Germinal center (tissue), 1 donor: ENCODE measurements around the gene RNASE13.
"Not testable (repeated sequence)": the region's sequence is repeated elsewhere in the genome, so short reads cannot be mapped to it uniquely, and the experiment has no call there.

ENCODE experiments used
- DNase-seq: peaks from one replicate; pipeline ENCODE4 v3.0.0; 2012; ENCODE audit warnings: mixed read lengths, low spot score

RNASE13 gene

DNA sequence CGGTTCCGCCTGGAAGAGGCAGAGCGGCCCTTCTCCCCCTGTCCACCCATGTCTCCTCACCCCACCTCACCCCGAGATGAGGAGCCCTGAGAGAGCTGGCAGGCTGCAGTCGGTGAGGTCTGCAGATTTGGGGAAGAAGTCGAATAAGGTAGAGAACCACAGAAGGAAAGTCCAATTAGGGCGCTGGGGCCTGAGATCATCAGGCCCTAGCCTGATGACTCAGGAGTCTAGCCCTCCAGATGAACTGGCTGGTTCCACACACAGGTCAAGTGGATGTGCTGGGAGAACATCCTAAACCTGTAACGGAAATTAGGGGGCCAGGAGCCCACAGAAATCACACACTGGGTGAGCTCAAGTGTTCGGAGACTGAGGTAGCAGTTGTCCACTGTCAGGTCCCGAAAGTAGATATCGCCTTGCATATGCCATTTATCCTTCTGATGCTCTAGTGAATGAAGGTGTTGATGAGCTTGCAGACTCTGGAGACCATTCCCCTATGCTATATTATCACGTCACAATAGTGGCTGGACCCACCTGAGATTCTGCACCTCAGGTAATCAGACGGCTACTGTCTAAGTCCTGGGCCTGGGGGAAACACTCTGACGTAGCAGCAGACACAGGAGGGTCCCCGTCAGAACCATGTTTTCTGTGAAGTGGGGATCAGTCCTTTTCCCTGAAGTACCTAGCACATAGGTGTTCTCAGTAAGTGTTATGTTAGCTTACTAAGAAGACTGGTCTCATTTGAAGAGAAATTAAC is 45.7 kb downstream of the RNASE13 start:
- DNase-seq = no peak

DNA sequence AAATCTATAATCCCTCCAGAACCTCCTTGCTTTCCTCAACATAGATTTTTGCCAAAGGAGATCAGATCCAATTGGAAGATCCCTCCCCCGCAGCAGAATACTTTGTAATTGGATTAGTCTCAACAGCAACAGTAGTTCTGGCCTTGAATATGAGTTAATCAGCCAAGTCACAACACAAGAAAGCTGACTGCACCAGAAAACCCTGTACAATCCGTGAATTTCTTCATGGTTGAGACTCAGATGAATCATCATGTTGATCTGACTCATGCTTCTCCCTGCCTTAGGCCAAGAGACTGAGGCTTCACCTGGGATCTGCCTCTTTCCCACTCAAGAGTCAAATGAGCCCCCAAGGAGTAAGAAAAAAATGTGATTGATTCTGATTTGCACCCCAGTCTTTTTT is 47.8 kb downstream of the RNASE13 start:
- no peak for DNase-seq

- DNase-seq = not testable (repeated sequence)
These were observed 49.0 kb downstream of the RNASE13 start for GRCh38 chr14:20985650-20986049.
